Left lung (tissue), 14 donors: Measurements from ENCODE around the gene ZNF260. TPM values are rescaled to one million over a fixed set of nuclear protein-coding genes. Genes with fewer than 3 reads are reported as not detected.
A peak's percentile ranks its signal among the peaks of the same experiment; 100 is the strongest.

Source experiments
- ATAC-seq: fragments of 200-7000 bp; cut with Tn5 transposase; one replicate; pipeline ENCODE4 v1.9.1; 2020; ENCODE audit warnings: moderate library complexity
- DNase-seq, 4 donors: peaks; one replicate each; pipeline ENCODE4 v3.0.0-alpha.2; 2013 to 2020
- H3K27ac ChIP-seq, 2 donors: fragments of 200-600 bp; sonication (generic) in 1 of 2; one replicate each; pipeline versions ENCODE4 v1.5.0 to v1.8.0; 2020 to 2021
- H3K27me3 ChIP-seq, 2 donors: fragments of 200-600 bp; sonication (generic) in 1 of 2; one replicate each; pipeline versions ENCODE4 v1.5.0 to v1.8.0; 2020 to 2021
- H3K36me3 ChIP-seq, 2 donors: fragments of 200-600 bp; sonication (generic) in 1 of 2; one replicate each; pipeline versions ENCODE4 v1.5.0 to v1.8.0; 2020 to 2021
- H3K4me1 ChIP-seq, 2 donors: fragments of 200-600 bp; one replicate each; pipeline ENCODE4 v1.8.0; 2021
- H3K4me3 ChIP-seq, 2 donors: fragments of 200-600 bp; sonication (generic) in 1 of 2; one replicate each; pipeline versions ENCODE4 v1.5.0 to v1.8.0; 2020 to 2021; ENCODE audit warnings: mild to moderate bottlenecking in 1 of 2
- H3K9me3 ChIP-seq, 2 donors: fragments of 200-600 bp; sonication (generic) in 1 of 2; one replicate each; pipeline versions ENCODE4 v1.5.0 to v1.8.0; 2020 to 2021
- intact Hi-C, 2 donors: fragments of 100-400 bp; cut with DNase I; formaldehyde crosslinking; loops; one replicate each; pipeline versions ENCODE4 v1.11.2 to v1.14.2; 2022
- long read RNA-seq, 12 donors: library from polyadenylated mRNA in 2 of 12; unstranded in 2 of 12; transcript quantifications; one replicate each; pipeline ENCODE4 v2.0.0 and lab custom pipeline, GENCODE V29; 2019 to 2026
- polyA plus RNA-seq, 6 donors: library from polyadenylated mRNA; unstranded; fragments of 120-200 nt; gene quantifications; one replicate each; pipeline ENCODE4 v1.2.1, GENCODE V29; 2013; ENCODE audit not compliant: insufficient read length in 6 of 6
- total RNA-seq, 2 donors: library from RNA; stranded (reverse); fragmentation: NEBNext Ultra II Directional; extraction: Animal tissue kit (Norgen Biotek cat#: 25700); gene quantifications; one replicate each; pipeline ENCODE4 v1.2.1, GENCODE V29; 2021
- TF ChIP-seq, protein P1 (sequence below), 2 donors: fragments of 200-600 bp; sonication (generic) in 1 of 2; IDR thresholded peaks; one replicate each; pipeline versions ENCODE4 v1.5.0 to v1.8.0; 2021; ENCODE audit warnings: antibody characterized with exemption in 2 of 2
- donor health status: DM: no; HTN: yes; CAD: no.
- donor health status: DM: no; HTN: no; CAD: no.

Gene ZNF260
- 10 to 100 TPM in 1 of 2 donors, 1 to 10 TPM in 1; 8.5 to 14.4 TPM for total RNA-seq
- polyA plus RNA-seq: 10 to 100 TPM; 29.8 to 31.9 (median 31.5) TPM
- long read RNA-seq, donor 1, full-length matches to known transcripts: 10 of 10 reads
- long read RNA-seq, donor 1, partial matches to known transcripts: 0 of 10 reads
- long read RNA-seq, donor 1, other reads (novel, unspliced or antisense): 0 of 10 reads
- long read RNA-seq, donor 2, full-length matches to known transcripts: 5 of 5 reads
- long read RNA-seq, donor 2, partial matches to known transcripts: 0 of 5 reads
- long read RNA-seq, donor 2, other reads (novel, unspliced or antisense): 0 of 5 reads
- long read RNA-seq, donor 3, full-length matches to known transcripts: 5 of 5 reads
- long read RNA-seq, donor 3, partial matches to known transcripts: 0 of 5 reads
- long read RNA-seq, donor 3, other reads (novel, unspliced or antisense): 0 of 5 reads
- long read RNA-seq, donor 4, partial matches to known transcripts: 0 of 4 reads
- long read RNA-seq, donor 4, other reads (novel, unspliced or antisense): 1 of 4 reads
- long read RNA-seq, donor 5, full-length matches to known transcripts: 6 of 6 reads
- long read RNA-seq, donor 5, partial matches to known transcripts: 0 of 6 reads
- long read RNA-seq, donor 5, other reads (novel, unspliced or antisense): 0 of 6 reads
- long read RNA-seq, donor 6, full-length matches to known transcripts: 5 of 5 reads
- long read RNA-seq, donor 6, partial matches to known transcripts: 0 of 5 reads
- long read RNA-seq, donor 6, other reads (novel, unspliced or antisense): 0 of 5 reads
- long read RNA-seq, donor 7, full-length matches to known transcripts: 3 of 3 reads
- long read RNA-seq, donor 7, partial matches to known transcripts: 0 of 3 reads
- long read RNA-seq, donor 7, other reads (novel, unspliced or antisense): 0 of 3 reads
- long read RNA-seq, donor 8, full-length matches to known transcripts: 8 of 8 reads
- long read RNA-seq, donor 8, partial matches to known transcripts: 0 of 8 reads
- long read RNA-seq, donor 8, other reads (novel, unspliced or antisense): 0 of 8 reads
- long read RNA-seq, donor 9: 0 reads
- long read RNA-seq, donor 10, partial matches to known transcripts: 0 of 1 reads
- long read RNA-seq, donor 10, other reads (novel, unspliced or antisense): 1 of 1 reads
- long read RNA-seq, donor 11: 0 reads
- long read RNA-seq, donor 12, full-length matches to known transcripts: 5 of 5 reads
- long read RNA-seq, donor 12, partial matches to known transcripts: 0 of 5 reads
- long read RNA-seq, donor 12, other reads (novel, unspliced or antisense): 0 of 5 reads

- DNase-seq (peak; percentile 97 to 98 (median 98)), ATAC-seq (peak; percentile 98)
- peak within 1 kb of the TSS; percentile 92 to 95 for H3K27ac ChIP-seq
- H3K36me3 ChIP-seq: peaks cover 0 to 35% of the 10 kb centered on the region in 2 donors
- H3K4me1 ChIP-seq: peaks cover 6 to 19% of the 10 kb centered on the region in 2 donors
- intact Hi-C loops: no loop called here
- TF ChIP-seq, protein P1, sequence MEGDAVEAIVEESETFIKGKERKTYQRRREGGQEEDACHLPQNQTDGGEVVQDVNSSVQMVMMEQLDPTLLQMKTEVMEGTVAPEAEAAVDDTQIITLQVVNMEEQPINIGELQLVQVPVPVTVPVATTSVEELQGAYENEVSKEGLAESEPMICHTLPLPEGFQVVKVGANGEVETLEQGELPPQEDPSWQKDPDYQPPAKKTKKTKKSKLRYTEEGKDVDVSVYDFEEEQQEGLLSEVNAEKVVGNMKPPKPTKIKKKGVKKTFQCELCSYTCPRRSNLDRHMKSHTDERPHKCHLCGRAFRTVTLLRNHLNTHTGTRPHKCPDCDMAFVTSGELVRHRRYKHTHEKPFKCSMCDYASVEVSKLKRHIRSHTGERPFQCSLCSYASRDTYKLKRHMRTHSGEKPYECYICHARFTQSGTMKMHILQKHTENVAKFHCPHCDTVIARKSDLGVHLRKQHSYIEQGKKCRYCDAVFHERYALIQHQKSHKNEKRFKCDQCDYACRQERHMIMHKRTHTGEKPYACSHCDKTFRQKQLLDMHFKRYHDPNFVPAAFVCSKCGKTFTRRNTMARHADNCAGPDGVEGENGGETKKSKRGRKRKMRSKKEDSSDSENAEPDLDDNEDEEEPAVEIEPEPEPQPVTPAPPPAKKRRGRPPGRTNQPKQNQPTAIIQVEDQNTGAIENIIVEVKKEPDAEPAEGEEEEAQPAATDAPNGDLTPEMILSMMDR (IDR thresholded peaks at IDR 0.05): no peak
- peaks cover 0 to 63% of the 10 kb centered on the region in 2 donors for H3K9me3 ChIP-seq
- peak within 1 kb of the TSS; percentile 64 for H3K4me3 ChIP-seq
- no peaks in the 10 kb centered on the region for H3K27me3 ChIP-seq
Observed at GRCh38 chr19:36528194-36528920, at the start of gene ZNF260. ZNF260 (minus strand) TSS chr19:36528271; CDS start chr19:36515238, 13,033 bp downstream.

DNA sequence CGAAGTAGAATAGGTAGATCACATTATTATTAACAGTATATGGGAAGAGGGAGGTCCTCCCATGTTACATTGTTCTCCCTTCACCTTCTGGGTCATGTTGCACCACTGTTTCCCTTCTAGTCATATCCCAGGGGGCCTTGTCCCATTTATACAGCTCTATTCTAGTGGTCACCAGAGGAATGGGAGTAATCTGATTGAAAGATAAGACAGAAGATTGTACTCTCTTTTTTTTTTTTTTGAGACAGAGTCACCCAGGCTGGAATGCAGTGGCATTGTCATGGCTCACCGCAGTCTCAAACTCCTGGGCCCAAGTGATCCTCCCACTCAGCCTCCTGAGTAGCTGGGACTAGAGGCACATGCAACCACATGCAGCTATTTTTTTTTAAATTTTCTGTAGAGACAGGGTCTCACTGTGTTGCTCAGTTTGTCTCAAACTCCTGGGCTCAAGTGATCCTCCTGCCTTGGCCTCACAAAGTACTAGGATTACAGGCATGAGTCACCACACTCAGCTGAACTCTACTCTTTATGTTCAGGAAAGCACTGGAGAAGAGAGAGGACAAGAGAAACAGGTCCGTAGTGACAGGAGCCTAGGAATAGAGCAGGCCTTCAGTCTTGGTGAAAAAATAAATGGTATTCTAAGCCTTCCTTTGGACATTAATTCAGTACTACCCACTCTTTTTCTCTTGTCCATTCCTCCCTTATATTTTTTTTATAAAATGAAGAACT is 49.4 kb upstream of the ZNF260 start:
- Histone ChIP-seq H3K36me3 (peaks cover 0 to 70% of the 10 kb centered on the region in 2 donors), H3K4me1 (peaks cover 4 to 13% of the 10 kb centered on the region in 2 donors), H3K27me3 (no peaks in the 10 kb centered on the region), H3K4me3 (no peak overlapping the region), H3K9me3 (peaks cover 0 to 60% of the 10 kb centered on the region in 2 donors), H3K27ac (no peak overlapping the region)
- no peak for ATAC-seq
- intact Hi-C loops: no loop called here
- no peak for DNase-seq
- TF ChIP-seq, protein P1 (IDR thresholded peaks at IDR 0.05): no peak

DNA sequence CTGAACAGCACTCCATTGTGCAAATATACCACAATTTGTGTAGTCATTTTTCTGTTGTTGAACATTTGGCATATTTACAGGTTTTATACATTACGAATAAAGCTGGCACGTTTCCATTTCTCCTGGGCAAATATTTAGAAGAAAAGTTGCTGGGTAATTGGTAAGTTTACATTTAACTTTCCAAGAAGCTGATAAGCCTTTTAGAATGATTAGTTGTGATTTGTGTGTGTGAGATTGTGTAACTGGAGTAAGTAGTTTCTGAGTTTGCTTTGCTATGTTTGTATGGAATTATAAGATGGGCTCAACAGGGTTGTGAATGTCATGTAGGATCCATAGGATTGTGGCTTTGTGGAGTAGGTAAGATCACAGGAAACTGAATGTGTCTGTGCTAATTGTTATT is 46.7 kb upstream of the ZNF260 start:
- DNase-seq: peak in 2 of 4 donors; percentile 22 to 35
- Histone ChIP-seq H3K27me3 (no peaks in the 10 kb centered on the region), H3K4me1 (peaks cover 4 to 18% of the 10 kb centered on the region in 2 donors), H3K36me3 (peaks cover 0 to 54% of the 10 kb centered on the region in 2 donors), H3K9me3 (peaks cover 0 to 45% of the 10 kb centered on the region in 2 donors), H3K4me3 (peak overlapping the region in 1 of 2 donors; percentile 87), H3K27ac (no peak overlapping the region)
- ATAC-seq: no peak
- TF ChIP-seq, protein P1 (IDR thresholded peaks at IDR 0.05): no peak
- intact Hi-C loops: no loop called here
